WERI-Rb-1 (cell line): Measurements from ENCODE around the gene PTPRN2.

ENCODE experiments used
- DNase-seq: peaks from one replicate; pipeline ENCODE4 v3.0.0-alpha.2; 2020
- H3K27ac ChIP-seq: fragments of 250-450 bp; sonication (Bioruptor Pico); 2 replicates; pipeline ENCODE4 v1.5.1; 2020; ENCODE audit warnings: mild to moderate bottlenecking, moderate library complexity
- H3K27me3 ChIP-seq: fragments of 250-450 bp; sonication (Bioruptor Pico); 2 replicates; pipeline ENCODE4 v1.5.1; 2021; ENCODE audit warnings: mild to moderate bottlenecking, low read depth, moderate library complexity; ENCODE audit not compliant: insufficient read depth, severe bottlenecking
- H3K36me3 ChIP-seq: fragments of 250-450 bp; sonication (Bioruptor Pico); 2 replicates; pipeline ENCODE4 v1.5.1; 2020; ENCODE audit warnings: mild to moderate bottlenecking, moderate library complexity
- H3K4me3 ChIP-seq: 2 replicates; pipeline ENCODE4 v1.5.1; 2011; ENCODE audit warnings: low read depth, mild to moderate bottlenecking, control low read depth, low read length
- H3K9me3 ChIP-seq: fragments of 250-450 bp; sonication (Bioruptor Pico); 2 replicates; pipeline ENCODE4 v1.5.1; 2021; ENCODE audit warnings: mild to moderate bottlenecking, moderate library complexity; ENCODE audit not compliant: severe bottlenecking
- CTCF ChIP-seq: IDR thresholded peaks from 2 replicates; pipeline ENCODE4 v1.5.1; 2011; ENCODE audit warnings: low read depth, mild to moderate bottlenecking, control low read depth, inconsistent platforms, low read length

The PTPRN2 gene

GRCh38 chr7:157625973-157626742, 961.5 kb downstream of the PTPRN2 start:
- Histone ChIP-seq H3K4me3 (no peak overlapping the region), H3K36me3 (no peaks in the 10 kb centered on the region), H3K27ac (no peak overlapping the region), H3K9me3 (no peaks in the 10 kb centered on the region), H3K27me3 (no peaks in the 10 kb centered on the region)
- no peak for TF ChIP-seq CTCF
- DNase-seq = no peak

- H3K4me3 ChIP-seq = no peak overlapping the region
- no peaks in the 10 kb centered on the region for H3K27me3 ChIP-seq
- DNase-seq = no peak
- H3K9me3 ChIP-seq = no peaks in the 10 kb centered on the region
- TF ChIP-seq CTCF = no peak
- no peaks in the 10 kb centered on the region for H3K36me3 ChIP-seq
- H3K27ac ChIP-seq = no peak overlapping the region
Measured at GRCh38 chr7:157623556-157623955, 964.1 kb downstream of the PTPRN2 start.

GRCh38 chr7:157622408-157623205, 965.0 kb downstream of the PTPRN2 start:
- Histone ChIP-seq H3K4me3 (no peak overlapping the region), H3K27me3 (no peaks in the 10 kb centered on the region), H3K27ac (no peak overlapping the region), H3K9me3 (no peaks in the 10 kb centered on the region), H3K36me3 (no peaks in the 10 kb centered on the region)
- TF ChIP-seq CTCF = no peak
- no peak for DNase-seq

- Histone ChIP-seq H3K9me3 (no peaks in the 10 kb centered on the region), H3K36me3 (no peaks in the 10 kb centered on the region), H3K27ac (no peak overlapping the region), H3K4me3 (no peak overlapping the region), H3K27me3 (no peaks in the 10 kb centered on the region)
- no peak for TF ChIP-seq CTCF
- no peak for DNase-seq
Measured at GRCh38 chr7:157622000-157622399, 965.6 kb downstream of the PTPRN2 start.

- DNase-seq = no peak
- Histone ChIP-seq H3K27me3 (no peaks in the 10 kb centered on the region), H3K36me3 (no peaks in the 10 kb centered on the region), H3K4me3 (no peak overlapping the region), H3K27ac (no peak overlapping the region), H3K9me3 (no peaks in the 10 kb centered on the region)
- TF ChIP-seq CTCF = no peak
Measured at GRCh38 chr7:157621131-157621681, 966.4 kb downstream of the PTPRN2 start.
